Colonic mucosa (tissue), 4 donors: Measurements from ENCODE around the gene FAM53A. TPM values are rescaled to one million over a fixed set of nuclear protein-coding genes. Genes with fewer than 3 reads are reported as not detected.

ENCODE experiments used
- DNase-seq: peaks from one replicate; pipeline ENCODE4 v3.0.0-alpha.2; 2020
- H3K27ac ChIP-seq: fragments of 200-600 bp; one replicate; pipeline ENCODE4 v1.8.0; 2021
- H3K27me3 ChIP-seq: fragments of 200-600 bp; one replicate; pipeline ENCODE4 v1.8.0; 2021
- H3K36me3 ChIP-seq: fragments of 200-600 bp; one replicate; pipeline ENCODE4 v1.8.0; 2021
- H3K4me1 ChIP-seq: fragments of 200-600 bp; one replicate; pipeline ENCODE4 v1.8.0; 2021; ENCODE audit warnings: mild to moderate bottlenecking
- H3K4me3 ChIP-seq: fragments of 200-600 bp; one replicate; pipeline ENCODE4 v1.8.0; 2021
- H3K9ac ChIP-seq, 2 donors: one replicate each; pipeline ENCODE4 v1.7.0; 2013; ENCODE audit warnings: control low read depth in 2 of 2, low read depth in 2 of 2, low read length in 2 of 2
- H3K9me3 ChIP-seq: fragments of 200-600 bp; one replicate; pipeline ENCODE4 v1.8.0; 2021
- CTCF ChIP-seq: fragments of 200-600 bp; IDR thresholded peaks from one replicate; pipeline ENCODE4 v1.8.0; 2022; ENCODE audit warnings: antibody characterized with exemption, mild to moderate bottlenecking
- intact Hi-C: fragments of 100-400 bp; cut with DNase I; formaldehyde crosslinking; loops from one replicate; pipeline ENCODE4 v1.14.1; 2022
- total RNA-seq, 2 donors: library from RNA; stranded (reverse); fragmentation: NEBNext Ultra II Directional in 1 of 2; extraction: Animal tissue kit (Norgen Biotek cat#: 25700) in 1 of 2; gene quantifications; one replicate each; pipeline ENCODE4 v1.2.1, GENCODE V29; 2021
- donor health status: healthy.
- donor health status: DM: no; HTN: no; CAD: no.
- donor health status: DM: no; HTN: no; CAD: no.

FAM53A gene
- total RNA-seq, 2 donors from 2014 or later = 0.86 to 1.5 TPM

GRCh38 chr4:1596393-1596792, 87.7 kb downstream of the FAM53A start:
- no peak for DNase-seq
- no peak overlapping the region for H3K9ac ChIP-seq
- H3K9me3 ChIP-seq = no peaks in the 10 kb centered on the region
- no peaks in the 10 kb centered on the region for H3K36me3 ChIP-seq
- no peak overlapping the region for H3K4me3 ChIP-seq
- H3K27me3 ChIP-seq = peaks cover 5% of the 10 kb centered on the region
- TF ChIP-seq CTCF = no peak
- no peaks in the 10 kb centered on the region for H3K4me1 ChIP-seq
- no peak overlapping the region for H3K27ac ChIP-seq
- intact Hi-C loops = no loop called here

- Histone ChIP-seq H3K4me3 (no peak overlapping the region), H3K27me3 (peaks cover 5% of the 10 kb centered on the region), H3K4me1 (no peaks in the 10 kb centered on the region), H3K9me3 (no peaks in the 10 kb centered on the region), H3K27ac (no peak overlapping the region), H3K9ac (no peak overlapping the region), H3K36me3 (no peaks in the 10 kb centered on the region)
- TF ChIP-seq CTCF = no peak
- no peak for DNase-seq
- intact Hi-C loops = no loop called here
Measured at GRCh38 chr4:1595789-1596325, 88.3 kb downstream of the FAM53A start.

- Histone ChIP-seq H3K4me1 (no peaks in the 10 kb centered on the region), H3K9ac (no peak overlapping the region), H3K4me3 (no peak overlapping the region), H3K9me3 (no peaks in the 10 kb centered on the region), H3K27me3 (peaks cover 5% of the 10 kb centered on the region), H3K36me3 (no peaks in the 10 kb centered on the region), H3K27ac (no peak overlapping the region)
- intact Hi-C loops = no loop called here
- TF ChIP-seq CTCF = no peak
- no peak for DNase-seq
Measured at GRCh38 chr4:1594871-1595788, 89.0 kb downstream of the FAM53A start.

- no peak overlapping the region for H3K27ac ChIP-seq
- H3K9ac ChIP-seq = no peak overlapping the region
- no peak for DNase-seq
- H3K4me3 ChIP-seq = no peak overlapping the region
- intact Hi-C loops = no loop called here
- no peaks in the 10 kb centered on the region for H3K4me1 ChIP-seq
- H3K36me3 ChIP-seq = no peaks in the 10 kb centered on the region
- TF ChIP-seq CTCF = no peak
- H3K27me3 ChIP-seq = peaks cover 5% of the 10 kb centered on the region
- H3K9me3 ChIP-seq = no peaks in the 10 kb centered on the region
Measured at GRCh38 chr4:1593881-1594345, 90.2 kb downstream of the FAM53A start.

- DNase-seq = no peak
- H3K27ac ChIP-seq = no peak overlapping the region
- H3K27me3 ChIP-seq = peaks cover 5% of the 10 kb centered on the region
- H3K9ac ChIP-seq = no peak overlapping the region
- no peak for TF ChIP-seq CTCF
- intact Hi-C loops = no loop called here
- H3K4me1 ChIP-seq = no peaks in the 10 kb centered on the region
- H3K36me3 ChIP-seq = no peaks in the 10 kb centered on the region
- no peak overlapping the region for H3K4me3 ChIP-seq
- no peaks in the 10 kb centered on the region for H3K9me3 ChIP-seq
Measured at GRCh38 chr4:1593458-1593857, 90.7 kb downstream of the FAM53A start.
